ENCODE measurements around the gene RARRES2. TPM values are rescaled to one million over a fixed set of nuclear protein-coding genes. Genes with fewer than 3 reads are reported as not detected.
A peak's percentile ranks its signal among the peaks of the same experiment; 100 is the strongest.

The RARRES2 gene
- total and polyA plus RNA-seq, 2 of the 13 experiments (the other 11 are each of a cell fraction or from before 2014, with no cell fraction given): 134 to 172 TPM

DNA sequence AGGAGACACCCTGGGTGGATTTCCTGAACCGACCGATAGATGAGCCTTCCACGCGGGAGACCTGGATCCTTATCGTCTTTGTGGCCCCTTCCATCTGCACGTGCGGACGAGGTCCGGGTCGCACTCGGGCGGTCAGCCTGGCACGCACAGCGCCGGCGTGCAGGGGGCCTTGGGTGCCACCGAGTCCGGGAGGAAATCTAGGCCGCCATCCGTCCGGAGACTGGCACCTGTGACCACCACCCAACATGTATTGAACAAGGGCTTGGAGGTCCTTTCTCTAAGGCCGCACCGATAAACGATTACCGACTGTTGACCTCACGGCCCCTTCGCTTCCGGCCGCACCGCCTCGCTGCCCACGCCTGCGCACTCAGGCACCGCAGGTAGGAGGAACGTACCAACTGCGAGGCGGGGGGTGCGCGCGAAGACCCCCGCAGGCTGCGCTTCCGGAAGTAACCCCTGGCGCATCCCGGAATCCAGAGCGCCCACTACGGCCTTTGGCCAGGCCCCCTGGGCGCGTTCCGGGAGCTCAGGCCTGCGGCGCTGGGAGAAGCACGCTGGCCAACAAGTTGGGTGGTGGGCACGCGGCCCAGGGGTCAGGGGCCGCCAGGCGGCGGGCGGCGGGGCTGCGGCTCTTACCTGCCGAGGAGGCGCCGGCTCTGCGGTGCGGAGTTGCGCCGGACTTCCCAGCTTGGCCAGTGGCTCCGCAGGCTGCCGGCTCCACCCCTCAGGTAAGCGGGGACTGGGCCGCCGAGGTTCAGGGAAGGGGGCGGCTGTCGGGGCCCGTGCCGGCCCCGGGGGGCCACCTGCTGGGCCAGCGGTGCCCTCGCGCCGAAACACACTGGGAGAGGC lies 18.4 kb downstream of the RARRES2 start, which contains the start of the genes ACTR3C and LRRC61 (continued):
- peak; percentile 99 for TF ChIP-seq ZNF687 (CRISPR knock-in tag; IDR thresholded peaks at IDR 0.05)
- TF ChIP-seq TOE1 (CRISPR knock-in tag; IDR thresholded peaks at IDR 0.05): peak; percentile 66; the same call in 1 of the 2 replicates
- TF ChIP-seq HOXA3 (CRISPR knock-in tag; IDR thresholded peaks at IDR 0.05): peak; percentile 90
- no peak for TF ChIP-seq ZNF382 (CRISPR knock-in tag; IDR thresholded peaks at IDR 0.05; ENCODE audit: borderline replicate concordance)
- TF ChIP-seq, protein P1, sequence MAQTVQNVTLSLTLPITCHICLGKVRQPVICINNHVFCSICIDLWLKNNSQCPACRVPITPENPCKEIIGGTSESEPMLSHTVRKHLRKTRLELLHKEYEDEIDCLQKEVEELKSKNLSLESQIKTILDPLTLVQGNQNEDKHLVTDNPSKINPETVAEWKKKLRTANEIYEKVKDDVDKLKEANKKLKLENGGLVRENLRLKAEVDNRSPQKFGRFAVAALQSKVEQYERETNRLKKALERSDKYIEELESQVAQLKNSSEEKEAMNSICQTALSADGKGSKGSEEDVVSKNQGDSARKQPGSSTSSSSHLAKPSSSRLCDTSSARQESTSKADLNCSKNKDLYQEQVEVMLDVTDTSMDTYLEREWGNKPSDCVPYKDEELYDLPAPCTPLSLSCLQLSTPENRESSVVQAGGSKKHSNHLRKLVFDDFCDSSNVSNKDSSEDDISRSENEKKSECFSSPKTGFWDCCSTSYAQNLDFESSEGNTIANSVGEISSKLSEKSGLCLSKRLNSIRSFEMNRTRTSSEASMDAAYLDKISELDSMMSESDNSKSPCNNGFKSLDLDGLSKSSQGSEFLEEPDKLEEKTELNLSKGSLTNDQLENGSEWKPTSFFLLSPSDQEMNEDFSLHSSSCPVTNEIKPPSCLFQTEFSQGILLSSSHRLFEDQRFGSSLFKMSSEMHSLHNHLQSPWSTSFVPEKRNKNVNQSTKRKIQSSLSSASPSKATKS (CRISPR knock-in tag; IDR thresholded peaks at IDR 0.05): peak; percentile 69; the same call in 1 of the 2 replicates
- TF ChIP-seq, protein P2, sequence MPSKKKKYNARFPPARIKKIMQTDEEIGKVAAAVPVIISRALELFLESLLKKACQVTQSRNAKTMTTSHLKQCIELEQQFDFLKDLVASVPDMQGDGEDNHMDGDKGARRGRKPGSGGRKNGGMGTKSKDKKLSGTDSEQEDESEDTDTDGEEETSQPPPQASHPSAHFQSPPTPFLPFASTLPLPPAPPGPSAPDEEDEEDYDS (CRISPR knock-in tag; IDR thresholded peaks at IDR 0.05): peak; percentile 78
- TF ChIP-seq ARNT2 (CRISPR knock-in tag; IDR thresholded peaks at IDR 0.05; ENCODE audit: low read depth): peak; percentile 97; the same call in 1 of the 2 replicates
- no peak for TF ChIP-seq SNAPC5 (CRISPR knock-in tag; IDR thresholded peaks at IDR 0.05; ENCODE audit: borderline replicate concordance)
- peak; percentile 88 for TF ChIP-seq HOXA5 (CRISPR knock-in tag; IDR thresholded peaks at IDR 0.05)
- TF ChIP-seq ZNF850 (CRISPR knock-in tag; conservative IDR thresholded peaks at IDR 0.05): 0 out of 2 replicates have a peak, but pooled peaks have one; percentile 87
- TF ChIP-seq ATF7 (IDR thresholded peaks at IDR 0.05): peak; percentile 65
- peak; percentile 32 for TF ChIP-seq ATF7 (CRISPR knock-in tag; IDR thresholded peaks at IDR 0.05)
- TF ChIP-seq KLF13 (CRISPR knock-in tag; IDR thresholded peaks at IDR 0.05): peak; percentile 93; the same call in 1 of the 2 replicates
- TF ChIP-seq GZF1 (CRISPR knock-in tag; IDR thresholded peaks at IDR 0.05): peak; percentile 70; the same call in 1 of the 2 replicates
- TF ChIP-seq, protein P3, sequence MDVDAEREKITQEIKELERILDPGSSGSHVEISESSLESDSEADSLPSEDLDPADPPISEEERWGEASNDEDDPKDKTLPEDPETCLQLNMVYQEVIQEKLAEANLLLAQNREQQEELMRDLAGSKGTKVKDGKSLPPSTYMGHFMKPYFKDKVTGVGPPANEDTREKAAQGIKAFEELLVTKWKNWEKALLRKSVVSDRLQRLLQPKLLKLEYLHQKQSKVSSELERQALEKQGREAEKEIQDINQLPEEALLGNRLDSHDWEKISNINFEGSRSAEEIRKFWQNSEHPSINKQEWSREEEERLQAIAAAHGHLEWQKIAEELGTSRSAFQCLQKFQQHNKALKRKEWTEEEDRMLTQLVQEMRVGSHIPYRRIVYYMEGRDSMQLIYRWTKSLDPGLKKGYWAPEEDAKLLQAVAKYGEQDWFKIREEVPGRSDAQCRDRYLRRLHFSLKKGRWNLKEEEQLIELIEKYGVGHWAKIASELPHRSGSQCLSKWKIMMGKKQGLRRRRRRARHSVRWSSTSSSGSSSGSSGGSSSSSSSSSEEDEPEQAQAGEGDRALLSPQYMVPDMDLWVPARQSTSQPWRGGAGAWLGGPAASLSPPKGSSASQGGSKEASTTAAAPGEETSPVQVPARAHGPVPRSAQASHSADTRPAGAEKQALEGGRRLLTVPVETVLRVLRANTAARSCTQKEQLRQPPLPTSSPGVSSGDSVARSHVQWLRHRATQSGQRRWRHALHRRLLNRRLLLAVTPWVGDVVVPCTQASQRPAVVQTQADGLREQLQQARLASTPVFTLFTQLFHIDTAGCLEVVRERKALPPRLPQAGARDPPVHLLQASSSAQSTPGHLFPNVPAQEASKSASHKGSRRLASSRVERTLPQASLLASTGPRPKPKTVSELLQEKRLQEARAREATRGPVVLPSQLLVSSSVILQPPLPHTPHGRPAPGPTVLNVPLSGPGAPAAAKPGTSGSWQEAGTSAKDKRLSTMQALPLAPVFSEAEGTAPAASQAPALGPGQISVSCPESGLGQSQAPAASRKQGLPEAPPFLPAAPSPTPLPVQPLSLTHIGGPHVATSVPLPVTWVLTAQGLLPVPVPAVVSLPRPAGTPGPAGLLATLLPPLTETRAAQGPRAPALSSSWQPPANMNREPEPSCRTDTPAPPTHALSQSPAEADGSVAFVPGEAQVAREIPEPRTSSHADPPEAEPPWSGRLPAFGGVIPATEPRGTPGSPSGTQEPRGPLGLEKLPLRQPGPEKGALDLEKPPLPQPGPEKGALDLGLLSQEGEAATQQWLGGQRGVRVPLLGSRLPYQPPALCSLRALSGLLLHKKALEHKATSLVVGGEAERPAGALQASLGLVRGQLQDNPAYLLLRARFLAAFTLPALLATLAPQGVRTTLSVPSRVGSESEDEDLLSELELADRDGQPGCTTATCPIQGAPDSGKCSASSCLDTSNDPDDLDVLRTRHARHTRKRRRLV (CRISPR knock-in tag; IDR thresholded peaks at IDR 0.05): peak; percentile 93; the same call in 1 of the 2 replicates

All from HepG2 (cell line).